T follicular helper cell (primary cell): ENCODE data around the gene ST6GALNAC2.
"Not testable (repeated sequence)": the region's sequence is repeated elsewhere in the genome, so short reads cannot be mapped to it uniquely, and the experiment has no call there.

Experiments used
- DNase-seq: peaks from one replicate; pipeline ENCODE4 v3.0.0-alpha.2; 2020; ENCODE audit warnings: low read depth

ST6GALNAC2 gene

GRCh38 chr17:76539631-76540271 is 45.9 kb downstream of the ST6GALNAC2 start, which contains the start of gene PRCD:
PRCD (plus strand) TSS chr17:76540044; CDS start chr17:76540142, 98 bp downstream.
- no peak for DNase-seq

- DNase-seq, result no peak
These were observed 46.6 kb downstream of the ST6GALNAC2 start for GRCh38 chr17:76538941-76539570.

GRCh38 chr17:76538281-76538931 is 47.3 kb downstream of the ST6GALNAC2 start:
- no peak for DNase-seq

- DNase-seq, result no peak
These were observed 47.9 kb downstream of the ST6GALNAC2 start, which contains the start of gene CYGB for GRCh38 chr17:76537578-76538280. CYGB (minus strand) TSS chr17:76537709; CDS start chr17:76537542, 167 bp downstream.

- DNase-seq, result no peak
These were observed 48.4 kb downstream of the ST6GALNAC2 start for GRCh38 chr17:76537288-76537577.

- DNase-seq, result no peak
These were observed 49.0 kb downstream of the ST6GALNAC2 start for GRCh38 chr17:76536511-76537287.

GRCh38 chr17:76535788-76536510 is 49.7 kb downstream of the ST6GALNAC2 start:
- no peak for DNase-seq

GRCh38 chr17:76534831-76535732 is 50.6 kb downstream of the ST6GALNAC2 start:
- DNase-seq, result no peak

- not testable (repeated sequence) for DNase-seq
These were observed 51.9 kb downstream of the ST6GALNAC2 start for GRCh38 chr17:76533640-76534359.

- DNase-seq, result no peak
These were observed 53.5 kb downstream of the ST6GALNAC2 start for GRCh38 chr17:76532072-76532651.

GRCh38 chr17:76531486-76532038 is 54.1 kb downstream of the ST6GALNAC2 start:
- no peak for DNase-seq

- no peak for DNase-seq
These were observed 54.7 kb downstream of the ST6GALNAC2 start for GRCh38 chr17:76530811-76531485.

GRCh38 chr17:76530095-76530723 is 55.5 kb downstream of the ST6GALNAC2 start:
- no peak for DNase-seq

GRCh38 chr17:76529224-76530094 is 56.2 kb downstream of the ST6GALNAC2 start:
- DNase-seq, result no peak

GRCh38 chr17:76528528-76529223 is 57.0 kb downstream of the ST6GALNAC2 start:
- DNase-seq, result no peak

- DNase-seq, result no peak
These were observed 57.5 kb downstream of the ST6GALNAC2 start for GRCh38 chr17:76528156-76528527.
